PC-9 (cell line): ENCODE results near the gene TSPAN18. TPM values are rescaled to one million over a fixed set of nuclear protein-coding genes. Genes with fewer than 3 reads are reported as not detected.

Source experiments
- BruUV-seq: library from RNA; stranded (reverse); fragments of 400-500 nt; replicated peaks from 2 replicates; lab custom pipeline; 2021; lab: Mats Ljungman, UMichigan
- CTCF ChIA-PET: fragments of 300-600 bp; sonication (Branson Sonifier 250); formaldehyde crosslinking; loops from one replicate; lab custom pipeline; 2022; ENCODE audit warnings: antibody characterized with exemption; lab: Charles Lee
- POLR2A ChIA-PET: fragments of 300-600 bp; sonication (Branson Sonifier 250); formaldehyde crosslinking; loops from one replicate; lab custom pipeline; 2022; ENCODE audit warnings: antibody characterized with exemption; ENCODE audit not compliant: unreplicated experiment; lab: Charles Lee
- DNase-seq, 2 experiments: peaks; one replicate each; pipeline versions ENCODE4 v3.0.0 to v3.0.0-alpha.2; 2015 to 2022; ENCODE audit warnings: mixed read lengths in 1 of 2
- H2AFZ ChIP-seq: fragments of 200-600 bp; sonication (generic); 2 replicates; pipeline ENCODE4 v1.8.1; 2017; ENCODE audit warnings: antibody characterized with exemption
- H3F3A ChIP-seq: fragments of 200-600 bp; sonication (generic); 2 replicates; pipeline ENCODE4 v1.8.1; 2017; ENCODE audit warnings: antibody characterized with exemption, mild to moderate bottlenecking, low read depth; ENCODE audit not compliant: insufficient read depth
- H3K27ac ChIP-seq: fragments of 200-600 bp; sonication (generic); 2 replicates; pipeline ENCODE4 v1.6.1; 2016; ENCODE audit warnings: mixed run types
- H3K27me3 ChIP-seq: fragments of 200-600 bp; sonication (generic); 2 replicates; pipeline ENCODE4 v1.6.1; 2016; ENCODE audit warnings: low read depth, mixed run types; ENCODE audit not compliant: insufficient read depth
- H3K36me3 ChIP-seq: fragments of 200-600 bp; sonication (generic); 2 replicates; pipeline ENCODE4 v1.6.1; 2016; ENCODE audit warnings: low read depth, mixed run types
- H3K4me1 ChIP-seq: fragments of 200-600 bp; sonication (generic); replicated peaks from 2 replicates; pipeline ENCODE4 v1.6.1; 2016; ENCODE audit warnings: mixed run types; ENCODE audit not compliant: insufficient read depth
- H3K4me2 ChIP-seq: fragments of 200-600 bp; sonication (generic); 2 replicates; pipeline ENCODE4 v1.6.1; 2017; ENCODE audit warnings: mixed run types
- H3K4me3 ChIP-seq: fragments of 200-600 bp; sonication (generic); 2 replicates; pipeline ENCODE4 v1.6.1; 2016; ENCODE audit warnings: mixed run types
- H3K79me2 ChIP-seq: fragments of 200-600 bp; sonication (generic); 2 replicates; pipeline ENCODE4 v1.6.1; 2017; ENCODE audit warnings: low read depth, mixed run types
- H3K9me2 ChIP-seq: fragments of 200-600 bp; sonication (generic); 2 replicates; pipeline ENCODE4 v1.8.1; 2017; ENCODE audit warnings: mild to moderate bottlenecking; ENCODE audit not compliant: insufficient read depth
- H3K9me3 ChIP-seq: fragments of 200-600 bp; sonication (generic); 2 replicates; pipeline ENCODE4 v1.8.1; 2016; ENCODE audit warnings: low read depth; ENCODE audit not compliant: insufficient read depth
- H4K20me1 ChIP-seq: fragments of 200-600 bp; sonication (generic); 2 replicates; pipeline ENCODE4 v1.8.1; 2017; ENCODE audit not compliant: insufficient read depth
- CTCF ChIP-seq: fragments of 200-600 bp; sonication (generic); conservative IDR thresholded peaks from 2 replicates; pipeline ENCODE4 v1.6.1; 2017; ENCODE audit warnings: mixed run types, antibody characterized with exemption, mild to moderate bottlenecking, moderate library complexity
- EZH2 ChIP-seq: fragments of 200-600 bp; sonication (generic); IDR thresholded peaks from 2 replicates; pipeline ENCODE4 v1.8.0; 2017; ENCODE audit warnings: antibody characterized with exemption, low read depth
- intact Hi-C: fragments of 100-400 bp; cut with micrococcal nuclease; formaldehyde crosslinking; loops from one replicate; pipeline ENCODE4 v1.10.0; 2022; ENCODE audit not compliant: unreplicated experiment
- total RNA-seq: library from RNA; stranded (reverse); gene quantifications from 2 replicates; pipeline ENCODE4 v1.2.3, GENCODE V29; 2021

Gene TSPAN18
- total RNA-seq, 1 experiment from 2014 or later: not detected

DNA sequence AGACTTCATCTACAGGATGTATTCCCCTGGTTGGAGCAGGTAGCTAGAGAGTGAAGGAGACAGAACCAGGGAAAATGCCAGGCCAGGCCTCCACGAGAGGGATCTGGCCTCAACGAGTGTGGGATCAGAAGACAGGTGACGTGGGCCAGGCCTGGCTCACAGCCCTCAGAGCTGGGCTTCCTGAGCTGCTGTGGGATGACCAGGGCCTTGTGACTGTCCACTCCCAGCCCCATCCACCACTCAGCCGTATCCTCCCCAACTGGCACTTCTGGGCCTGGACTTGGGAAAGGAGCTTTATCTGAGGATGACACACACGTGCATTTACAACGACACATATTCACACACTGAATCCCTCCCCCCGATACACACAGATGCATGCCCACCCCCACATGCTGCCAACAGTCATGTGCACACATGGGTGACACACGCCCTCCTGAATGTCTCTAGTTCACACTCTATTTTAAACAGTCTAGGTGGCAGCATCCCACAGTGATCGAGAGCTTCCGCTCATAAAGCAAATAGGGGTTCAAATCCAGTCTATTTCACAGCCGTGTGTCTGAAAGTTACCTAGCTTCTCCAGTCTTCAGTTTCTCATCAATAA is 130.8 kb downstream of the TSPAN18 start:
- H3K4me2 ChIP-seq: no peak overlapping the region
- no peak overlapping the region for H2AFZ ChIP-seq
- peaks cover 17% of the 10 kb centered on the region for H3K4me1 ChIP-seq
- no peaks in the 10 kb centered on the region for H4K20me1 ChIP-seq
- H3K4me3 ChIP-seq: no peak overlapping the region
- H3K27me3 ChIP-seq: peaks cover 26% of the 10 kb centered on the region; the same call in 1 of the 2 replicates
- H3K9me3 ChIP-seq: no peaks in the 10 kb centered on the region
- H3K9me2 ChIP-seq: no peaks in the 10 kb centered on the region
- no peak for TF ChIP-seq EZH2
- no peak for TF ChIP-seq CTCF
- H3F3A ChIP-seq: peaks cover 4% of the 10 kb centered on the region; the same call in 1 of the 2 replicates
- intact Hi-C loops: no loop called here
- H3K36me3 ChIP-seq: no peaks in the 10 kb centered on the region
- DNase-seq: no peak
- CTCF ChIA-PET: no interaction called here
- no TSS peak for BruUV-seq
- H3K27ac ChIP-seq: no peak overlapping the region
- POLR2A ChIA-PET: no interaction called here
- no peaks in the 10 kb centered on the region for H3K79me2 ChIP-seq

DNA sequence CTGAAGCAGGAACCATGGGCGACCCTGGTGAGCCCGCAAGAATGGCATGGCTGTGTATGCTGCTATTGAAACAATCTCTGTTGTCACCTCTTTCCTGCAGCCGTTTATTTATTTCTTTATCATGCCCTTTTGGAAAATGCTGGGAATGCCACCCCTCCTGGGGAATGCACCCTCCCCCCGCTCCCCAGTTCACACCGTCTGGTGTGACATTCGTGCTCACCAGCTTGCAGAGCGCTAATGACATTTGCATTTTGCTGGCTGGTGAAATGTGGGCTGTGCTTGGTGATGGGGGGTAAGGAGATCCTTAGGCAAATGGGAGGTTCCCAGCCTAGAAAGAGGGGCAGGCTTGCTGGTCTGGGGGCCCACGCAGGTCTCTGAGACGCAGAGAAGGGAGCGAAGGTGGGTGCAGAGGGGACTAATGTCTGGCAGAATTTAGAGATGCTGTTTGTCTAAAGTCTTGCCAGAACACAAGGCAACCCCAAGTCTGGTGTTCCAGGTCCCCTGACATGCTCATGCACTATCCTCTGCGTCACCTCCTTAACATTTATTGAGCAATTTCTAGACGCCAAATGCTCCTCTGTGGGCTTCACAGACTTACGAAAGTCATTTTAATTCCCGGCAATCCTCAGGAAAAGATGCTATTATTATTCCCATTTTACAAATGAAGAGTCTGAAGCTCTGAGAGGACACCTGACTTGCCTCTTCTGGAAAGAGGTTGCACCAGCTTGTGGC is 132.2 kb downstream of the TSPAN18 start:
- H3K79me2 ChIP-seq: no peaks in the 10 kb centered on the region
- H4K20me1 ChIP-seq: no peaks in the 10 kb centered on the region
- peaks cover 26% of the 10 kb centered on the region; the same call in 1 of the 2 replicates for H3K27me3 ChIP-seq
- H3K4me2 ChIP-seq: no peak overlapping the region
- H3K36me3 ChIP-seq: no peaks in the 10 kb centered on the region
- DNase-seq: no peak
- H3K4me3 ChIP-seq: no peak overlapping the region
- no peaks in the 10 kb centered on the region for H3K9me2 ChIP-seq
- H3F3A ChIP-seq: peaks cover 4% of the 10 kb centered on the region; the same call in 1 of the 2 replicates
- H3K4me1 ChIP-seq: peaks cover 21% of the 10 kb centered on the region
- H3K27ac ChIP-seq: no peak overlapping the region
- no peaks in the 10 kb centered on the region for H3K9me3 ChIP-seq
- H2AFZ ChIP-seq: no peak overlapping the region
- TF ChIP-seq EZH2 (no peak), CTCF (no peak)
- intact Hi-C loops: no loop called here
- POLR2A ChIA-PET: no interaction called here
- no TSS peak for BruUV-seq
- CTCF ChIA-PET: no interaction called here

- peaks cover 21% of the 10 kb centered on the region for H3K4me1 ChIP-seq
- CTCF ChIA-PET: no interaction called here
- no peak overlapping the region for H3K27ac ChIP-seq
- no peaks in the 10 kb centered on the region for H3K79me2 ChIP-seq
- POLR2A ChIA-PET: no interaction called here
- intact Hi-C loops: no loop called here
- H3K9me3 ChIP-seq: no peaks in the 10 kb centered on the region
- H3F3A ChIP-seq: peaks cover 4% of the 10 kb centered on the region; the same call in 1 of the 2 replicates
- peaks cover 28% of the 10 kb centered on the region; the same call in 1 of the 2 replicates for H3K27me3 ChIP-seq
- DNase-seq: no peak
- TF ChIP-seq CTCF: no peak
- TF ChIP-seq EZH2: no peak
- H2AFZ ChIP-seq: no peak overlapping the region
- no peaks in the 10 kb centered on the region for H4K20me1 ChIP-seq
- H3K4me2 ChIP-seq: no peak overlapping the region
- H3K4me3 ChIP-seq: no peak overlapping the region
- no TSS peak for BruUV-seq
- no peaks in the 10 kb centered on the region for H3K9me2 ChIP-seq
- no peaks in the 10 kb centered on the region for H3K36me3 ChIP-seq
Observed at GRCh38 chr11:44859528-44859925, 132.8 kb downstream of the TSPAN18 start.
